ENCODE results near the gene PHF19.

Gene PHF19

DNA sequence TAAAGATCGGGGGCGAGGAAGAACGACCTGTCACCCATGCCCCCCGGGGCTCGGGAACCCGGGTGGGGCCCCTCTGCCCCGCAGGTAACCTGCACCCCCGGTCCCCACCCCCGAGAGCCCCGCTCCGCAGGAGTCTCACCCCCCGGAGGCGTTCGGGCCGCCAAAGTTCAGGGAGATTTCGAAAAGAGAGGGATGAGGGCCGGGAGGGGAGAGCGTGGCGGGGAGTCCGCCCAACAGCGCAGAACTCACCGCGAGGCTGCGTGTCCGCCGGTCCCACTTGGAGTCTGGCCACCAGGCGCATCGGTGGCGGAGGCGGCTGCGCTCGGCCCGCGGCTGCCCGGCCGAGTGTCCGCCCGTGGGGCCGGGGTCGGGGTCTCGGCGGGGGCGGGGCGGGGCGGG is at the start of gene PHF19:
TSS of gene PHF19 (minus strand) at position 347 of the 399 bp plus-strand sequence. CDS start 2,447 bp downstream, outside the sequence.
- TF ChIP-seq, protein P1, sequence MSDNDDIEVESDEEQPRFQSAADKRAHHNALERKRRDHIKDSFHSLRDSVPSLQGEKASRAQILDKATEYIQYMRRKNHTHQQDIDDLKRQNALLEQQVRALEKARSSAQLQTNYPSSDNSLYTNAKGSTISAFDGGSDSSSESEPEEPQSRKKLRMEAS (IDR thresholded peaks at IDR 0.05; ENCODE audit: low read depth, low read length) = peak; percentile 1; the same call in 1 of the 2 replicates
- TF ChIP-seq POLR2A (IDR thresholded peaks at IDR 0.05; ENCODE audit: extremely low read depth, insufficient read length) = no peak
- peak within 1 kb of the TSS; percentile 91 for H3K4me3 ChIP-seq (ENCODE audit: low read depth, low read length)
- DNase-seq (ENCODE audit: low read depth) = no peak

DNA sequence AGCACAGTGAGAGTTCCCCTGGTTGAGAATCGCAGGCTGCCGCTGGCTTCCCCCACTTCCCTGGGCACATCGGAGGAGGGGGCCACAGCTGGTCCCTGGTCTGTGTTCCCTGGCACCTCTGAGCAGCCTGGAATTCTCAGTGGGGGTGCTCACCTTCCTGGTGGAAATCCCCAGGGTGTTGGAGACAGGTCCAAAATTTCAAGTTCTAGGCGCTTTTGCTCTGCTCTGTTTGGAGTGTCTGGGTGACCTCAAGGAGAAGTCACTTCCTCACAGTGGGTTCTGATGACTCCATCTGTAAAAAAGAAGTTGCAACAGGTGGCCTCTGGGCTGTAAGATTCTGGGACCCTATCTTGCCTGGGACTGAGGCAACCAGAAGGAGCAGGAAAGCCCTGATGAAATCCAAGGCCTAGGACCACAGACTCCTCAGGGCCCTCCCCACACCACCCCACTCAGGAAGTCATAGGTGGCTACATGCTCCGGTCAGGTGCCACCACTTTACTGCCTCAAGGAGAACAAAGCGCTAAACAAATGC is 49.5 kb upstream of the PHF19 start, which contains the start of gene TRAF1:
TSS of gene TRAF1 (minus strand) at position 400 of the 532 bp plus-strand sequence. CDS start 721 bp downstream, outside the sequence.
- TF ChIP-seq, protein P1 (IDR thresholded peaks at IDR 0.05; ENCODE audit: low read depth, low read length) = no peak
- TF ChIP-seq POLR2A (IDR thresholded peaks at IDR 0.05; ENCODE audit: extremely low read depth, insufficient read length) = no peak
- no peak for TF ChIP-seq MYC (IDR thresholded peaks at IDR 0.05; ENCODE audit: low read depth, low read length)
- TF ChIP-seq, protein P2, sequence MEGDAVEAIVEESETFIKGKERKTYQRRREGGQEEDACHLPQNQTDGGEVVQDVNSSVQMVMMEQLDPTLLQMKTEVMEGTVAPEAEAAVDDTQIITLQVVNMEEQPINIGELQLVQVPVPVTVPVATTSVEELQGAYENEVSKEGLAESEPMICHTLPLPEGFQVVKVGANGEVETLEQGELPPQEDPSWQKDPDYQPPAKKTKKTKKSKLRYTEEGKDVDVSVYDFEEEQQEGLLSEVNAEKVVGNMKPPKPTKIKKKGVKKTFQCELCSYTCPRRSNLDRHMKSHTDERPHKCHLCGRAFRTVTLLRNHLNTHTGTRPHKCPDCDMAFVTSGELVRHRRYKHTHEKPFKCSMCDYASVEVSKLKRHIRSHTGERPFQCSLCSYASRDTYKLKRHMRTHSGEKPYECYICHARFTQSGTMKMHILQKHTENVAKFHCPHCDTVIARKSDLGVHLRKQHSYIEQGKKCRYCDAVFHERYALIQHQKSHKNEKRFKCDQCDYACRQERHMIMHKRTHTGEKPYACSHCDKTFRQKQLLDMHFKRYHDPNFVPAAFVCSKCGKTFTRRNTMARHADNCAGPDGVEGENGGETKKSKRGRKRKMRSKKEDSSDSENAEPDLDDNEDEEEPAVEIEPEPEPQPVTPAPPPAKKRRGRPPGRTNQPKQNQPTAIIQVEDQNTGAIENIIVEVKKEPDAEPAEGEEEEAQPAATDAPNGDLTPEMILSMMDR (IDR thresholded peaks at IDR 0.05; ENCODE audit: low read depth, low read length) = no peak
- no peak within 1 kb of the TSS for H3K4me3 ChIP-seq (ENCODE audit: low read depth, low read length)
- peak; percentile 75 for DNase-seq (ENCODE audit: low read depth)

DNA sequence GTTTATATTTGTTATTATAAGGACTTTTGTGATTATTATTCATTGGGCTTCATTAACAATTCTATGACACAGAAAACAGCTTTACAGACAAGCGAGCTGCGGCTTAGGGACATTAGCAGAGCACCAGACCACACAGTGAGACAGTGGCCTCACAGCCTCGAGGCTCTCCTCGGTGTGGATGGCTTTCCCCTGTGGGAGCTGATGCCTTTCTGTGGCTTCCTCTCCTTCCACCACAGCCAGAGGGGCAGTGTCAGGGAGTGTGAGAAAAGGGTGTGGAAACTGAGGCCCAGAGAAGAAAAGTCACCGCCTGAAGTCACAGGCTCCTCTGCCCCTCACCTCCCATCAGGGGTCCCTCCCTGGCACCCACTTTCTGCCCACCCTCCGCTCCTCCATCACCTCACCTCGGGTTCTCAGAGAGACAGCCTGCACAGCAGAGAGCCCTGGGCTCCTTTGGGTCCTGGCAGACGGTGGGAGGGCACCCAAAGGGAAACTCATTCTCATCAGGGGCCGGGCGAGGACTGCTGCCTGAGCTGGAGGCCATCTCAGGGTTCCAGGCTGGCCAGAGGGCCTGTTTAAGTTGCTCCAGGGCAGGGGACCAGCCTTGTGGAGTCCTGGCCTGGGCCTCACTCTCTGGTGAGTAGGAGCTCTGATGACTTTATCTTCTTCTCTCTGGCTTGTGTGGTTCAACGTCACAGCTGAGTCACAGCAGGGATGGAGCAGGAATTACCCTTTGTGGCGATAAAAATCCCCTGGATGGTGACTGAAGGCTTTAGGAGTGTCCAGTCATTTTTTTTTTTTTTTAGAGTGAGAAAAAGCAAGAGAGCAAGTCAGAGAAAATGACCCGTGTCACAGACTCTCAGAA is 48.8 kb upstream of the PHF19 start:
- DNase-seq (ENCODE audit: low read depth) = peak; percentile 62
- H3K4me3 ChIP-seq (ENCODE audit: low read depth, low read length) = no peak overlapping the region
- no peak for TF ChIP-seq POLR2A (IDR thresholded peaks at IDR 0.05; ENCODE audit: extremely low read depth, insufficient read length)
- no peak for TF ChIP-seq MYC (IDR thresholded peaks at IDR 0.05; ENCODE audit: low read depth, low read length)
- TF ChIP-seq, protein P2 (IDR thresholded peaks at IDR 0.05; ENCODE audit: low read depth, low read length) = no peak
- TF ChIP-seq, protein P1 (IDR thresholded peaks at IDR 0.05; ENCODE audit: low read depth, low read length) = no peak

DNA sequence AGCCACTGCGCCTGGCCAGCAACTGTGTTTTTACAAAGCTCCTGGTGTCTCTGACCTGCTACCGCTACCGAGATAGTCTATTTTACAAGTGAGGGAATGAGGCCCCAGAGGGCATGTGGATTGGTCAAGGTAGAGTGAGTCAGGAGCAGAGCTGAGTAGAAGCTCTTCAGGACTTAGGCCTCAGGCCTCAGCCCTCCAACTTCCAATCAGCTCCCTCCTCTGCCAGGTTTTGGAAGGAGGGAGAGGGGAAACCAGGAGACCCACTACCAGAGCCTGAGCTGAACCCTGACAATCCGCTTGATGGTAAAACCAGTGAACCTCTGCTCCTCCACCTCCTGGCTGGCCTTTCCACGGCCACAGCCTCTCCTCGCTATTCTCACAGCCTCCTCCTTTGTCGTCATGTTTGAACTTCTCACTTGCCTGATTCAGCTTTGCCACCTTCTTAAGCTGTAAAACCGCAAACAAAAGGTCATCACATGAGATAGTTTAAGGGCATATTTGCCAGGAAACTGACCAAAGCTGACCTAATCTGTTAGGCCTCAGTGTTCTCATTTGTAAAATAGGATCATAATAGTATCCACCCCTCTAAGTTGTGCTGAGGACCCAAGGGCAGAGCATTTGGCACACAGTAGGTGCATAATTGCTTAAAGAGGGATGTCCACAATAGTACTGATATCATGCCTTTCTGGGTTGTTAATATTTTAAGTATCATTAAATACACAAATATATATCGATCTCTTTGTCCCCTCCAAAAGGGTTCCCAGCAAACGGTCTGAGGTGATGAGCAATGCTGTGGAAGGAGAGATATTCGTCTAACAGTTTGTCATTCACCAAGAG is 47.9 kb upstream of the PHF19 start:
- no peak overlapping the region for H3K4me3 ChIP-seq (ENCODE audit: low read depth, low read length)
- TF ChIP-seq MYC (IDR thresholded peaks at IDR 0.05; ENCODE audit: low read depth, low read length) (no peak), POLR2A (IDR thresholded peaks at IDR 0.05; ENCODE audit: extremely low read depth, insufficient read length) (no peak)
- TF ChIP-seq, protein P2 (IDR thresholded peaks at IDR 0.05; ENCODE audit: low read depth, low read length) = no peak
- TF ChIP-seq, protein P1 (IDR thresholded peaks at IDR 0.05; ENCODE audit: low read depth, low read length) = no peak
- no peak for DNase-seq (ENCODE audit: low read depth)

DNA sequence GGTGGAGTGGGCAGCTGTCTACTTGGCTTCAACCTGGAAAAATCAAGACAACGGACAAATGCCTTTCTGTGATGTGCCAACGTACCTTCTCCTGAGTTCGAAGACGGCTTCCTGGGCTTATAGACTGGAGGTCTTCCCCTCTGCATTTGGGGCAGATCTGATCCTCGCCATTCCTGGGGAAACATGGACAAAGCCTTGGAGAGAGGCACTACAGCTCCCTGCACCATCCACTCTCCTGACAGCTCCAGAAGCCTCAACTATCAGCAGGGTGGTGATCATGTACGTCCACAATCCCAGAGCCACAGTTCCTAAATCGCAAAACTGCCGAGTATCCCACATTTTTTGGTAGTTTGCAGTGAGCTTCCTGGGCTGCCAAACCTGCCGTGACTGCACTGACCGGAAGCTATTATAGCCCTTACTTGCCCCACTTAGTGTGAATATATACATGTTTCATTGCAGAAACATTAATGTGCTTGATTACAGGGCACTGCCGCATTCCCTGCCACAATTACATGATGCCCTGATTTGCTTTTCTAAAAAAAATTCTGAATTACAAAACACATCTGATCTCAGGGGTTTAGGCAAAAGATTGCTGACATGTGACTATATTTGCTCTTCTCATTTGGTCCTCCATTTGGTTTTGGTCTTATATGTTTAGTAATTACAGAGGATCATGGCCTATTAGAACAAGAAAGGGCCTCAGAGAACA is 46.8 kb upstream of the PHF19 start:
- H3K4me3 ChIP-seq (ENCODE audit: low read depth, low read length) = no peak overlapping the region
- TF ChIP-seq, protein P2 (IDR thresholded peaks at IDR 0.05; ENCODE audit: low read depth, low read length) = no peak
- TF ChIP-seq POLR2A (IDR thresholded peaks at IDR 0.05; ENCODE audit: extremely low read depth, insufficient read length) (no peak), MYC (IDR thresholded peaks at IDR 0.05; ENCODE audit: low read depth, low read length) (no peak)
- TF ChIP-seq, protein P1 (IDR thresholded peaks at IDR 0.05; ENCODE audit: low read depth, low read length) = no peak
- DNase-seq (ENCODE audit: low read depth) = no peak
